PFSK-1 (cell line): ENCODE measurements around the gene FAM168A.

Source experiments
- POLR2AphosphoS5 ChIP-seq: IDR thresholded peaks from 2 replicates; pipeline ENCODE4 v1.6.1; 2012; ENCODE audit warnings: low read depth, mild to moderate bottlenecking, control low read depth, low read length, moderate library complexity
- SIN3A ChIP-seq: IDR thresholded peaks from 2 replicates; pipeline ENCODE4 v1.6.1; 2012; ENCODE audit warnings: mild to moderate bottlenecking, low read length, moderate library complexity, borderline replicate concordance; ENCODE audit not compliant: insufficient read depth
- TF ChIP-seq, protein P1 (sequence below), 2 experiments: IDR thresholded peaks; 2 replicates each; pipeline versions ENCODE4 v1.6.1 to v1.8.0; 2011 to 2012; ENCODE audit warnings: low read depth in 2 of 2, low read length in 2 of 2, control low read depth in 1 of 2, inconsistent platforms in 1 of 2, mild to moderate bottlenecking in 1 of 2, moderate library complexity in 1 of 2; ENCODE audit not compliant: insufficient read depth in 1 of 2

DNA sequence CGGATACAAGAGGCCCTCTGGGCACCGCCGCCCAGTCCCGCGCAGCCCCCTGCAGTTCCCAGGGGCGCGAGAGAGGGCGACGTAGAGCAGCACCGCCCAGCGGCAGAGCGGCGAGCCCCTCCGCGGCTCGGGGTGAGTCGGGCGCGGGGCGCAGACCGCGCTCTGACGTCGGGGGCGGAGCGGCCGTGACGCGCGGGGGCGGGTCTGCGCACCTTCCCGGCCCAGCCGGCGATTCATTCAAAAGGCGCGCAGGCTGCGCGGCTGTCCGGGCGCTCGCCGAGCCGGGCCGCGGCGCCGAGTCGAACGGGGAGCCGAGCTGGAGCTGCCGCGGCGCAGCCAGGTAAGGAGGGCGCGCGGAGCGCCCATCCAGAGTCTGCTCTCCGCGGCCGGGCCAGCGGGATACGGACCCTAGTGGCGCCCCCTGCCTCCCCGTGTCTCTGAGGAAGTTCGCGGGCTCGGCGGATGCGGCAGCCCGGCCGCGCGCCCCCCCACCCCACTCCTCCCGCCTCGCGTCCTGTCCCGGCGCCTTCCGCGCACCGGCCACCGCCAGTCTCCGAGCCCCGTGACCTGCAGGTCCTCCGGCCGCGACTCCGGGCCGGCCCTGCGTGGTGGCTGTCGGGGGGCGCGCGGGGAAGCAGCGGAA, 221.6 kb downstream of the FAM168A start, which contains the start of gene RELT:
- TF ChIP-seq POLR2AphosphoS5 = peak; percentile 97
- 0 out of 2 replicates have a peak, but pooled peaks have one; percentile 8 for TF ChIP-seq SIN3A
- TF ChIP-seq, protein P1, sequence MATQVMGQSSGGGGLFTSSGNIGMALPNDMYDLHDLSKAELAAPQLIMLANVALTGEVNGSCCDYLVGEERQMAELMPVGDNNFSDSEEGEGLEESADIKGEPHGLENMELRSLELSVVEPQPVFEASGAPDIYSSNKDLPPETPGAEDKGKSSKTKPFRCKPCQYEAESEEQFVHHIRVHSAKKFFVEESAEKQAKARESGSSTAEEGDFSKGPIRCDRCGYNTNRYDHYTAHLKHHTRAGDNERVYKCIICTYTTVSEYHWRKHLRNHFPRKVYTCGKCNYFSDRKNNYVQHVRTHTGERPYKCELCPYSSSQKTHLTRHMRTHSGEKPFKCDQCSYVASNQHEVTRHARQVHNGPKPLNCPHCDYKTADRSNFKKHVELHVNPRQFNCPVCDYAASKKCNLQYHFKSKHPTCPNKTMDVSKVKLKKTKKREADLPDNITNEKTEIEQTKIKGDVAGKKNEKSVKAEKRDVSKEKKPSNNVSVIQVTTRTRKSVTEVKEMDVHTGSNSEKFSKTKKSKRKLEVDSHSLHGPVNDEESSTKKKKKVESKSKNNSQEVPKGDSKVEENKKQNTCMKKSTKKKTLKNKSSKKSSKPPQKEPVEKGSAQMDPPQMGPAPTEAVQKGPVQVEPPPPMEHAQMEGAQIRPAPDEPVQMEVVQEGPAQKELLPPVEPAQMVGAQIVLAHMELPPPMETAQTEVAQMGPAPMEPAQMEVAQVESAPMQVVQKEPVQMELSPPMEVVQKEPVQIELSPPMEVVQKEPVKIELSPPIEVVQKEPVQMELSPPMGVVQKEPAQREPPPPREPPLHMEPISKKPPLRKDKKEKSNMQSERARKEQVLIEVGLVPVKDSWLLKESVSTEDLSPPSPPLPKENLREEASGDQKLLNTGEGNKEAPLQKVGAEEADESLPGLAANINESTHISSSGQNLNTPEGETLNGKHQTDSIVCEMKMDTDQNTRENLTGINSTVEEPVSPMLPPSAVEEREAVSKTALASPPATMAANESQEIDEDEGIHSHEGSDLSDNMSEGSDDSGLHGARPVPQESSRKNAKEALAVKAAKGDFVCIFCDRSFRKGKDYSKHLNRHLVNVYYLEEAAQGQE (IDR thresholded peaks at IDR 0.05; ENCODE audit: insufficient read depth in 1 of 2, low read depth in 2 of 2, low read length in 2 of 2) = peak; percentile 23 to 50; a peak in 1 of 4 replicates
